ENCODE data around the gene ANKRD37.

Gene ANKRD37

DNA sequence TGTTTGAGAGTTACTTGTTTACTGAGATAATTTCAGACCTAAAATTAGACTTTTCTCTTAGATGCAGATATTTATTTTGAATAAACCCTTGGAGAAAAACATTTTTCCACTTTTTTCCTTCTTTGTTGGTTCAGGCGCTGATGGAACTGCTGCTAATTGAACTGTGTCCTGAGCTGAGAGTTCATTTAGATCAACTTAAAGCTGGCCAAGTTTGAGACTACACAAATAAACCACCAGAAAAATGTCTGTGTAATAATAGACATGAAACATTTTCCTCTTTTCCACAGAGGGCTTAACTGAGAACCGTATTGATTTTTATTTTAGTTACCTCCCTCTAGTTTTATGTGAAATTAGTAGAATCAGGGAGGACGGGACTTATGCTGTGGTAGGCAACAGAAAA is 33.4 kb upstream of the ANKRD37 start:
- TF ChIP-seq BACH2 (CRISPR knock-in tag; IDR thresholded peaks at IDR 0.05; ENCODE audit: borderline replicate concordance) (no peak), ZFP30 (CRISPR knock-in tag; IDR thresholded peaks at IDR 0.05) (no peak), GLIS3 (CRISPR knock-in tag; IDR thresholded peaks at IDR 0.05) (no peak), ZNF565 (CRISPR knock-in tag; conservative IDR thresholded peaks at IDR 0.05; ENCODE audit: low read depth) (no peak), ZC3H10 (CRISPR knock-in tag; IDR thresholded peaks at IDR 0.05) (no peak), CSDC2 (CRISPR knock-in tag; IDR thresholded peaks at IDR 0.05) (no peak), TSHZ2 (CRISPR knock-in tag; IDR thresholded peaks at IDR 0.05) (no peak), TOX (CRISPR knock-in tag; IDR thresholded peaks at IDR 0.05; ENCODE audit: borderline replicate concordance) (no peak)
- TF ChIP-seq, protein P1, sequence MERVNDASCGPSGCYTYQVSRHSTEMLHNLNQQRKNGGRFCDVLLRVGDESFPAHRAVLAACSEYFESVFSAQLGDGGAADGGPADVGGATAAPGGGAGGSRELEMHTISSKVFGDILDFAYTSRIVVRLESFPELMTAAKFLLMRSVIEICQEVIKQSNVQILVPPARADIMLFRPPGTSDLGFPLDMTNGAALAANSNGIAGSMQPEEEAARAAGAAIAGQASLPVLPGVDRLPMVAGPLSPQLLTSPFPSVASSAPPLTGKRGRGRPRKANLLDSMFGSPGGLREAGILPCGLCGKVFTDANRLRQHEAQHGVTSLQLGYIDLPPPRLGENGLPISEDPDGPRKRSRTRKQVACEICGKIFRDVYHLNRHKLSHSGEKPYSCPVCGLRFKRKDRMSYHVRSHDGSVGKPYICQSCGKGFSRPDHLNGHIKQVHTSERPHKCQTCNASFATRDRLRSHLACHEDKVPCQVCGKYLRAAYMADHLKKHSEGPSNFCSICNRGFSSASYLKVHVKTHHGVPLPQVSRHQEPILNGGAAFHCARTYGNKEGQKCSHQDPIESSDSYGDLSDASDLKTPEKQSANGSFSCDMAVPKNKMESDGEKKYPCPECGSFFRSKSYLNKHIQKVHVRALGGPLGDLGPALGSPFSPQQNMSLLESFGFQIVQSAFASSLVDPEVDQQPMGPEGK (CRISPR knock-in tag; IDR thresholded peaks at IDR 0.05; ENCODE audit: borderline replicate concordance): no peak
- TF ChIP-seq, protein P2, sequence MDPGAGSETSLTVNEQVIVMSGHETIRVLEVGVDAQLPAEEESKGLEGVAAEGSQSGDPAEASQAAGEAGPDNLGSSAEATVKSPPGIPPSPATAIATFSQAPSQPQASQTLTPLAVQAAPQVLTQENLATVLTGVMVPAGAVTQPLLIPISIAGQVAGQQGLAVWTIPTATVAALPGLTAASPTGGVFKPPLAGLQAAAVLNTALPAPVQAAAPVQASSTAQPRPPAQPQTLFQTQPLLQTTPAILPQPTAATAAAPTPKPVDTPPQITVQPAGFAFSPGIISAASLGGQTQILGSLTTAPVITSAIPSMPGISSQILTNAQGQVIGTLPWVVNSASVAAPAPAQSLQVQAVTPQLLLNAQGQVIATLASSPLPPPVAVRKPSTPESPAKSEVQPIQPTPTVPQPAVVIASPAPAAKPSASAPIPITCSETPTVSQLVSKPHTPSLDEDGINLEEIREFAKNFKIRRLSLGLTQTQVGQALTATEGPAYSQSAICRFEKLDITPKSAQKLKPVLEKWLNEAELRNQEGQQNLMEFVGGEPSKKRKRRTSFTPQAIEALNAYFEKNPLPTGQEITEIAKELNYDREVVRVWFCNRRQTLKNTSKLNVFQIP (CRISPR knock-in tag; IDR thresholded peaks at IDR 0.05; ENCODE audit: borderline replicate concordance, low read depth): no peak
- no peak for ATAC-seq

- ATAC-seq: no peak
- no peak for TF ChIP-seq ZNF8 (CRISPR knock-in tag; IDR thresholded peaks at IDR 0.05)
- no peak for TF ChIP-seq RARB (CRISPR knock-in tag; IDR thresholded peaks at IDR 0.05)
- TF ChIP-seq ZFP30 (CRISPR knock-in tag; IDR thresholded peaks at IDR 0.05): no peak
- no peak for TF ChIP-seq TSHZ2 (CRISPR knock-in tag; IDR thresholded peaks at IDR 0.05)
- no peak for TF ChIP-seq CSRNP3 (CRISPR knock-in tag; IDR thresholded peaks at IDR 0.05)
- no peak for TF ChIP-seq GLIS3 (CRISPR knock-in tag; IDR thresholded peaks at IDR 0.05)
- TF ChIP-seq ZC3H10 (CRISPR knock-in tag; IDR thresholded peaks at IDR 0.05): no peak
- TF ChIP-seq BACH2 (CRISPR knock-in tag; IDR thresholded peaks at IDR 0.05; ENCODE audit: borderline replicate concordance): no peak
- no peak for TF ChIP-seq CSDC2 (CRISPR knock-in tag; IDR thresholded peaks at IDR 0.05)
- TF ChIP-seq ESRRG (CRISPR knock-in tag; IDR thresholded peaks at IDR 0.05): no peak
- TF ChIP-seq, protein P2 (CRISPR knock-in tag; IDR thresholded peaks at IDR 0.05; ENCODE audit: borderline replicate concordance, low read depth): no peak
- TF ChIP-seq ISL1 (CRISPR knock-in tag; IDR thresholded peaks at IDR 0.05): no peak
- no peak for TF ChIP-seq OSR1 (CRISPR knock-in tag; IDR thresholded peaks at IDR 0.05)
- TF ChIP-seq, protein P1 (CRISPR knock-in tag; IDR thresholded peaks at IDR 0.05; ENCODE audit: borderline replicate concordance): no peak
- no peak for TF ChIP-seq ZNF565 (CRISPR knock-in tag; conservative IDR thresholded peaks at IDR 0.05; ENCODE audit: low read depth)
- no peak for TF ChIP-seq PPARA (CRISPR knock-in tag; IDR thresholded peaks at IDR 0.05; ENCODE audit: borderline replicate concordance)
- TF ChIP-seq TCF4 (CRISPR knock-in tag; IDR thresholded peaks at IDR 0.05; ENCODE audit: borderline replicate concordance): no peak
- TF ChIP-seq ZFP3 (CRISPR knock-in tag; IDR thresholded peaks at IDR 0.05): no peak
- TF ChIP-seq, protein P3, sequence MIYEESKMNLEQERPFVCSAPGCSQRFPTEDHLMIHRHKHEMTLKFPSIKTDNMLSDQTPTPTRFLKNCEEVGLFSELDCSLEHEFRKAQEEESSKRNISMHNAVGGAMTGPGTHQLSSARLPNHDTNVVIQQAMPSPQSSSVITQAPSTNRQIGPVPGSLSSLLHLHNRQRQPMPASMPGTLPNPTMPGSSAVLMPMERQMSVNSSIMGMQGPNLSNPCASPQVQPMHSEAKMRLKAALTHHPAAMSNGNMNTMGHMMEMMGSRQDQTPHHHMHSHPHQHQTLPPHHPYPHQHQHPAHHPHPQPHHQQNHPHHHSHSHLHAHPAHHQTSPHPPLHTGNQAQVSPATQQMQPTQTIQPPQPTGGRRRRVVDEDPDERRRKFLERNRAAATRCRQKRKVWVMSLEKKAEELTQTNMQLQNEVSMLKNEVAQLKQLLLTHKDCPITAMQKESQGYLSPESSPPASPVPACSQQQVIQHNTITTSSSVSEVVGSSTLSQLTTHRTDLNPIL (CRISPR knock-in tag; IDR thresholded peaks at IDR 0.05; ENCODE audit: low read depth): no peak
These were observed 31.8 kb upstream of the ANKRD37 start for GRCh38 chr4:185364886-185365285.
